ENCODE measurements around the gene DNAJA3.

DNA sequence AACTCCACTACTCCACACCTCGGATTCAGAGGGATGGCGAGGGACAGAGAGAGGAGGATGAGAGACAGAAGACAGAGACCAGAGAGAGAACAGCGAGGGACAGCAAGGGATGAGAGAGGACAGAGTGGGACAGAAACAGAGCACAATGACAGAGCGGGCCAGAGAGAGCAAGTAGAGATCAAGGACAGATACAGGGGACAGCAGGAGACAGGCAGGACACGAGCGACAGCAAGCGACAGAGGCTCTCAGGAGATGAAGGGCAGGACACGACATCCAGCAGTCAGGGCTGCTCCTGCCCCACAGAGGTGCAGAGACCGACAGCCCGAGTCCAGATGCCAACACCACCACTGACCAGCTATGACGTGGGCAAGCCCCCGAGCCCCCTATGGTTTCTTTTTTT, 24.2 kb upstream of the DNAJA3 start:
- TF ChIP-seq CTCF (conservative IDR thresholded peaks at IDR 0.05; ENCODE audit: low read depth, low read length) (no peak), EZH2 (IDR thresholded peaks at IDR 0.05; ENCODE audit: borderline replicate concordance, low read depth, low read length, poor library complexity, severe bottlenecking) (no peak)
